Neural progenitor cell (in vitro differentiated cells): ENCODE data around the gene AKAP8L.

ENCODE experiments used
- CTCF ChIP-seq: fragments of 200-600 bp; sonication (generic); IDR thresholded peaks from 2 replicates; pipeline ENCODE4 v1.5.1; 2017; ENCODE audit warnings: antibody characterized with exemption, mild to moderate bottlenecking
- EZH2 ChIP-seq: fragments of 200-600 bp; sonication (generic); IDR thresholded peaks from 2 replicates; pipeline ENCODE4 v1.6.1; 2017; ENCODE audit warnings: antibody characterized with exemption, mild to moderate bottlenecking, moderate library complexity

GRCh38 chr19:15443838-15444237 is 25.1 kb upstream of the AKAP8L start:
- TF ChIP-seq CTCF (no peak), EZH2 (no peak)
